Type B pancreatic cell (in vitro differentiated cells): ENCODE measurements around the gene CPNE2. TPM values are rescaled to one million over a fixed set of nuclear protein-coding genes. Genes with fewer than 3 reads are reported as not detected.
"Not testable (repeated sequence)": the region's sequence is repeated elsewhere in the genome, so short reads cannot be mapped to it uniquely, and the experiment has no call there.

Experiments used
- DNase-seq: peaks from one replicate; pipeline ENCODE4 v3.0.0; 2021; ENCODE audit warnings: mixed read lengths; ENCODE audit not compliant: unreplicated experiment; ENCODE audit errors: extremely low spot score
- H3K27ac Mint-ChIP-seq: 2 replicates; pipeline ENCODE4 v1.8.0; 2021; ENCODE audit warnings: mild to moderate bottlenecking, mixed read lengths
- H3K27me3 Mint-ChIP-seq: 2 replicates; pipeline ENCODE4 v1.8.0; 2021; ENCODE audit warnings: mixed read lengths
- H3K36me3 Mint-ChIP-seq: 2 replicates; pipeline ENCODE4 v1.8.0; 2021; ENCODE audit warnings: mixed read lengths
- H3K4me1 Mint-ChIP-seq: one replicate; pipeline ENCODE4 v1.8.0; 2021; ENCODE audit warnings: mixed read lengths; ENCODE audit not compliant: unreplicated experiment
- H3K4me3 Mint-ChIP-seq: 2 replicates; pipeline ENCODE4 v1.8.0; 2021; ENCODE audit warnings: mild to moderate bottlenecking, mixed read lengths
- H3K9me3 Mint-ChIP-seq: 2 replicates; pipeline ENCODE4 v1.8.0; 2021; ENCODE audit warnings: mixed read lengths
- CTCF ChIP-seq: fragments of 200-600 bp; sonication (generic); conservative IDR thresholded peaks from 2 replicates; pipeline ENCODE4 v1.5.0; 2021; ENCODE audit warnings: antibody characterized with exemption, mild to moderate bottlenecking
- total RNA-seq: library from RNA; stranded (reverse); gene quantifications from 2 replicates; pipeline ENCODE4 v1.2.1, GENCODE V29; 2021; ENCODE audit warnings: low replicate concordance

The CPNE2 gene
- total RNA-seq, 1 donor from 2014 or later: 28.8 TPM

DNA sequence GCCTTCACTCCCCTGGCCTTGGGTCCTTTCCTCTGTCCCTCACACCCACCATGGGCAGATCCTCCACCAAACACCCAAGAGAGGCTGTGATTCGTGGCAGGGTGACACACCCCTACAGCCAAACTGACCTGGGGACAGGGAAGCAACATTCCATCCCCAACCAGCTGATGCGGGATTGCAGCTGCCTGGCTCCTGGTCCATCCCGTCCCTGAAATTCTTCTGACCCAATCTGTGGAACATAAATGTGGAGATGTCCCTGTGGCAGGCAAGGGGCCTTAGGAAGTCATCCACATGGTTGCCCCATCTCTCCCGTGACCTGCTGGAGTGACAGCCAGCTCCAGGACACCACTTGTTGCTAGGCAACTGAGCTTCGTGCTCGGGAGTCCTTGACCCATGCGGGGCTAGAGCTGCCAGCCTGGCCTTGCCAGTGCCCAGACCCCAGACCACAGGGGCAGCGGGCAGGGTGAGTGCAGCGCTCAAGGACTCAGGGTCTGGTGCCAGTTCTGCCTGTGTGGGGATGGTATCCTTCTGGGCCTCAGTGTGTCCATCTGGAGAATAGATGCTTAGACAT lies 34.0 kb upstream of the CPNE2 start:
- H3K4me3 Mint-ChIP-seq: no peak overlapping the region
- no peak for DNase-seq
- no peaks in the 10 kb centered on the region for H3K9me3 Mint-ChIP-seq
- H3K4me1 Mint-ChIP-seq: peaks cover 4% of the 10 kb centered on the region
- H3K27ac Mint-ChIP-seq: no peak overlapping the region
- peaks cover 14% of the 10 kb centered on the region for H3K27me3 Mint-ChIP-seq
- no peaks in the 10 kb centered on the region for H3K36me3 Mint-ChIP-seq
- TF ChIP-seq CTCF: no peak

DNA sequence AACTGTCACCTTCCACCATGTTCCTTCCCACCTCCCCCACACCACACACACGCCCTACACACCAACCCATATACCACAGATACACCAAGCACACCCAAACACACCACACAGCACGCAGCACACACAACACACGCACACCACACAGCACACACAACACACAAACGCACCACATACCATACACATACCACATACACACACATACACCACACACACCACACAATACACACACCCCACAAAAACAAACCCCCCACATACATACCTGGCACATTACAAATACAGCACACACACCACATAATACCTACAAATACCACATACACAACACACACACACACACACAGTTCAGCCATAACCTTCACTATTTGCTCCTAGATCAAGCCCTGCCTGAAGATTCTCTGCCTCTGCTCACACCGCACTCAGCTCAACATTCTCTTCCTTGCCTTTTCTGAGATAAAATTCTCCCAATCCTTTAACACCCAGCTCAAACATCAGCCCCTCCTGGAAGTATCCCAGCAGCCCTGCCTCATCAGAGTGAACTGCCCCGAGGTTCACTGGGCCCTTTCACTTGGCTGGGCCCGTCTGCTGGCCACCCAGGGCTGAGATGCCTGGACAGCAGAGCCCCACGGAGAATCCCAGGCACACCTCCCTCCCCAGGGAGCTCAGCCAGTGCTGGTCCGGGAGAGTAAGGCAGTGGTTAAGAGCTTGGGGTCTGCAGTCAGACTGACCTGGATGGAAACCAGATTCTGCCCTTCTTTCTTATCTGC lies 31.9 kb upstream of the CPNE2 start:
- Mint-ChIP-seq H3K36me3 (no peaks in the 10 kb centered on the region), H3K9me3 (no peaks in the 10 kb centered on the region), H3K27ac (no peak overlapping the region), H3K4me1 (peaks cover 4% of the 10 kb centered on the region), H3K4me3 (no peak overlapping the region), H3K27me3 (peaks cover 8% of the 10 kb centered on the region)
- no peak for TF ChIP-seq CTCF
- DNase-seq: no peak

GRCh38 chr16:57061084-57061905 lies 31.1 kb upstream of the CPNE2 start:
- no peak for TF ChIP-seq CTCF
- no peak for DNase-seq
- H3K27ac Mint-ChIP-seq: no peak overlapping the region
- no peak overlapping the region for H3K4me3 Mint-ChIP-seq
- peaks cover 4% of the 10 kb centered on the region for H3K4me1 Mint-ChIP-seq
- peaks cover 8% of the 10 kb centered on the region for H3K27me3 Mint-ChIP-seq
- H3K9me3 Mint-ChIP-seq: no peaks in the 10 kb centered on the region
- no peaks in the 10 kb centered on the region for H3K36me3 Mint-ChIP-seq

GRCh38 chr16:57062329-57062728 lies 30.1 kb upstream of the CPNE2 start:
- Mint-ChIP-seq H3K4me3 (no peak overlapping the region), H3K27me3 (peaks cover 8% of the 10 kb centered on the region), H3K9me3 (no peaks in the 10 kb centered on the region), H3K27ac (no peak overlapping the region), H3K36me3 (no peaks in the 10 kb centered on the region), H3K4me1 (peaks cover 4% of the 10 kb centered on the region)
- DNase-seq: no peak
- TF ChIP-seq CTCF: no peak

GRCh38 chr16:57063189-57063588 lies 29.2 kb upstream of the CPNE2 start:
- not testable (repeated sequence) for H3K36me3 Mint-ChIP-seq, H3K9me3 Mint-ChIP-seq, DNase-seq, H3K4me1 Mint-ChIP-seq, H3K4me3 Mint-ChIP-seq, H3K27me3 Mint-ChIP-seq, H3K27ac Mint-ChIP-seq

- no peak for TF ChIP-seq CTCF
- H3K27me3 Mint-ChIP-seq: peaks cover 5% of the 10 kb centered on the region
- H3K4me3 Mint-ChIP-seq: no peak overlapping the region
- H3K4me1 Mint-ChIP-seq: peaks cover 4% of the 10 kb centered on the region
- DNase-seq: no peak
- no peaks in the 10 kb centered on the region for H3K9me3 Mint-ChIP-seq
- no peak overlapping the region for H3K27ac Mint-ChIP-seq
- no peaks in the 10 kb centered on the region for H3K36me3 Mint-ChIP-seq
Measured at GRCh38 chr16:57064995-57065394, 27.4 kb upstream of the CPNE2 start.
